Gastroesophageal sphincter (tissue), 4 donors: Measurements from ENCODE around the gene MXI1. TPM values are rescaled to one million over a fixed set of nuclear protein-coding genes. Genes with fewer than 3 reads are reported as not detected.

ENCODE experiments used
- ATAC-seq: fragments of 150-250 bp; one replicate; pipeline ENCODE4 v1.9.1; 2016; ENCODE audit warnings: mild to moderate bottlenecking, moderate library complexity
- H3K27ac ChIP-seq, 4 donors: fragments of 200-600 bp; sonication (generic) in 3 of 4; 1 replicate in 3 of 4; 2 replicates in 1 of 4; pipeline ENCODE4 v1.5.1; 2016 to 2019
- H3K27me3 ChIP-seq: fragments of 200-600 bp; sonication (generic); one replicate; pipeline ENCODE4 v1.5.1; 2019
- H3K36me3 ChIP-seq, 2 donors: fragments of 200-600 bp; sonication (generic); one replicate each; pipeline ENCODE4 v1.5.1; 2019; ENCODE audit warnings: control low read depth in 1 of 2
- H3K4me1 ChIP-seq, 3 donors: fragments of 200-600 bp; sonication (generic); 1 replicate in 2 of 3; 2 replicates in 1 of 3; pipeline ENCODE4 v1.5.1; 2016 to 2019; ENCODE audit warnings: control low read depth in 2 of 3
- H3K4me3 ChIP-seq, 2 donors: fragments of 200-600 bp; sonication (generic); one replicate each; pipeline ENCODE4 v1.5.1; 2019; ENCODE audit warnings: mild to moderate bottlenecking in 1 of 2, moderate library complexity in 1 of 2
- H3K9me3 ChIP-seq, 3 donors: fragments of 200-600 bp; sonication (generic); one replicate each; pipeline ENCODE4 v1.5.1; 2017 to 2019; ENCODE audit warnings: control low read depth in 2 of 3
- EP300 ChIP-seq: sonication (generic); formaldehyde crosslinking; IDR thresholded peaks from one replicate; pipeline ENCODE4 v1.6.1; 2017; ENCODE audit warnings: antibody characterized with exemption, mild to moderate bottlenecking
- POLR2A ChIP-seq, 2 donors: fragments of 450-650 bp; IDR thresholded peaks; one replicate each; pipeline ENCODE4 v1.6.1; 2017; ENCODE audit warnings: antibody characterized with exemption in 2 of 2, mild to moderate bottlenecking in 2 of 2, moderate library complexity in 1 of 2
- POLR2AphosphoS5 ChIP-seq: sonication (generic); formaldehyde crosslinking; IDR thresholded peaks from one replicate; pipeline ENCODE4 v1.6.1; 2017; ENCODE audit warnings: antibody characterized with exemption
- WGBS, 2 donors: methylation state at CpG; one replicate each; pipeline ENCODE4 v1.1.5; 2018; ENCODE audit warnings: low coverage in 1 of 2; 5-methylcytosine and 5-hydroxymethylcytosine counted together
- total RNA-seq, 4 donors: library from RNA; depleted of rRNA; stranded (reverse); fragments of >200 nt; gene quantifications; one replicate each; pipeline ENCODE4 v1.1.0, GENCODE V29; 2016
- TF ChIP-seq, protein P1 (sequence below), 4 experiments: fragments of 200-600 bp in 2 of 4; fragments of 450-650 bp in 2 of 4; sonication (generic) in 1 of 4; IDR thresholded peaks; one replicate each; pipeline ENCODE4 v1.5.1; 2017 to 2019; ENCODE audit warnings: antibody characterized with exemption in 4 of 4, mild to moderate bottlenecking in 2 of 4, moderate library complexity in 2 of 4

The MXI1 gene
- total RNA-seq, 4 donors from 2014 or later = 103 to 279 (median 218) TPM

DNA sequence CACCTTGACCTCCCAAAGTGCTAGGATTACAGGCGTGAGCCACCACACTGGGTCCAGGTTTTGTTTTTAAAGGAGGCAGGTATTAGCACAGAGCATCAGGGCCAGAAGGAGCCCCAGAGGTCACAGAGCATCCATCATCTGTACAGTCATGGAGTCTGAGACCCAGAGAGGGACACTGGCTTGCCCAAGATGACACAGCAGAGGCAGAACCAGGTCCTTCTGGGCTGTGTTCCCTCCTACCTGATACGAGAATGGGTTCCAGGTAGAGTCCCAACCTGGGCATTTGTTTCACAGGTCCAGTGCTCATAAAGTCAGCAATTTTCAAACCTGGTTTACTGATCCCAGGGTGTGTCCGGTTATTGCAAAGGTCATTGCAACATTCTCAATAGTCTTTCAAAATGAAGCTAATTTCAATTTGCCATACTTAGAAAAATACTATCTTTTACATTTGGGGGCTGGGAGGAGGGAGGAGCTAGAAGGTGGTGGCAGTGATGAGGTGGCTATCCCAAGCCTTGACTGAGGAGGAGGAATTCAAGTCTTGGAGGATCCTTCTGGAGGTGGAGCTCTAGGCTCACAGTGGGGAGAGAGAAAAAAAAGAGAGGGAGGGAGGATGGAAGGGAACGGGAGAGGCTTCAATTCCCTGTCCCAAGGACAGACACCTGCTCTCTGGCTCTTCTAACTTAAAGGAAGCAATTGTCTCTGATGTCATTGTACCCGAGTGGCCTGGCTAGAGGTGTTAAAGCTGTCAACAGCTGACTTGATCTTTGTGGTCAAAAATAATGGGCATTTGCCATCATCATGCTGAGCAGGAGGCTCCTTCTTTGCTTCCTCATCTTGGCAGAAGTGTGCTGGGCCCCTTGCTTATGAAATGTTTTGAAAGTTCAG lies 8.1 kb downstream of the MXI1 start:
- Histone ChIP-seq H3K4me1 (peaks cover 11 to 83% (median 43%) of the 10 kb centered on the region in 3 donors), H3K27ac (peak overlapping the region; percentile 0 to 99 (median 81)), H3K27me3 (no peaks in the 10 kb centered on the region), H3K9me3 (no peaks in the 10 kb centered on the region), H3K4me3 (no peak overlapping the region), H3K36me3 (no peaks in the 10 kb centered on the region)
- WGBS, 2 donors = 39 to 77% methylated on average over 2 to 3 of the region's 5 CpGs
- TF ChIP-seq POLR2AphosphoS5 (no peak), POLR2A (IDR thresholded peaks at IDR 0.05) (no peak), EP300 (no peak)
- TF ChIP-seq, protein P1, sequence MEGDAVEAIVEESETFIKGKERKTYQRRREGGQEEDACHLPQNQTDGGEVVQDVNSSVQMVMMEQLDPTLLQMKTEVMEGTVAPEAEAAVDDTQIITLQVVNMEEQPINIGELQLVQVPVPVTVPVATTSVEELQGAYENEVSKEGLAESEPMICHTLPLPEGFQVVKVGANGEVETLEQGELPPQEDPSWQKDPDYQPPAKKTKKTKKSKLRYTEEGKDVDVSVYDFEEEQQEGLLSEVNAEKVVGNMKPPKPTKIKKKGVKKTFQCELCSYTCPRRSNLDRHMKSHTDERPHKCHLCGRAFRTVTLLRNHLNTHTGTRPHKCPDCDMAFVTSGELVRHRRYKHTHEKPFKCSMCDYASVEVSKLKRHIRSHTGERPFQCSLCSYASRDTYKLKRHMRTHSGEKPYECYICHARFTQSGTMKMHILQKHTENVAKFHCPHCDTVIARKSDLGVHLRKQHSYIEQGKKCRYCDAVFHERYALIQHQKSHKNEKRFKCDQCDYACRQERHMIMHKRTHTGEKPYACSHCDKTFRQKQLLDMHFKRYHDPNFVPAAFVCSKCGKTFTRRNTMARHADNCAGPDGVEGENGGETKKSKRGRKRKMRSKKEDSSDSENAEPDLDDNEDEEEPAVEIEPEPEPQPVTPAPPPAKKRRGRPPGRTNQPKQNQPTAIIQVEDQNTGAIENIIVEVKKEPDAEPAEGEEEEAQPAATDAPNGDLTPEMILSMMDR (IDR thresholded peaks at IDR 0.05) = no peak
- no peak for ATAC-seq

DNA sequence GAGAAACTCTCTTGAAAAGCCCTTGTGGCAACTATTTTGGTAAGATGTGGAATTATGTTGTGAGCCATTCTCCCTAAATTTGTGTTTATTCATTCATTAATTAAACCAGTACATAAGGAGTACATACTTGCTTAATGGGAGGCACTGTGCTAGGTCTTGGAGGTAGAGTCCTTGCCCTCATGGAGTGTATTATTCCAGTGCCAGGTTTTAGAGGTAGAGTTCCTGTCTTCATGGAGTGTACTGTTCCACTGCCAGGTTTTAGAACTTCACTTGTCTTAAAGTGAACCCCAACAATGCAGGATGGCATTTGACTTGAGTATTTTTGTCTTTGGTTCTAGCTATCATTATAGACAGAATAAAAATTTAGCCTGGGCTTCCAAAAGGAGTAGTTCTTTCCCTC lies 8.8 kb downstream of the MXI1 start:
- H3K27me3 ChIP-seq = no peaks in the 10 kb centered on the region
- peak overlapping the region; percentile 0 to 99 (median 81) for H3K27ac ChIP-seq

DNA sequence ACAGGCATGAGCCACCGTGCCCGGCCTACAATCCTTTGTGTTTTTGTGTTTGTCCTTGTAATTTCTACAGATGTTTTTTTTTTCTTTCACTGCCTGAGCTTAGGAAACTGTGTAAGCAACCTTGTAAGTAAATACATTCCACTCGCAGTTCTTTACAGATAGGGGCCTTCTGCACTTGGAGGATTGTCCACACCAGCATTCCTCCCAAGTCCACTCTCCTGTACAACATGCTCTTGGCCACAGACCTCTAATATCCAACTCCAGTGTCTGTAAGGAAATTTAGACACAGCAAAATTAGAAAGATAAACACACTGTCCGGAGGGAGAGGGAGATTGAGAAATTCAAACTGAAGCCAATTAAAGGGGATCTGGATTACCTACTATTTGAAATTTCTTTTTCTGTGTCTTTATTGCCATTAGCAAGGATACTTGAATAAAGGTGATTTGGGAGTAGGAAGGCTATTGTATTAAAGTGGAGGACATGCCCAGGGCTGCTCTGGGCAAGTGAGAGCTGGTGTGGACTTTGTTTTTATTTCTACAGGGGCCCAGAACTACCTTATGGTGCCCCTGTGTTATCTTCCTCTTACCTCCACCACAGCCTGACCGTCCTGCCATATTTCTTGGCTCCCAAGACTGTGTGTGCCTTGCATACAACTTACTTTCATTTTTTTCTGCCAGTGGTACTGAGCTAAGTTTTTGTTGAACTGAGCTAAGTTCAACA lies 9.7 kb downstream of the MXI1 start:
- Histone ChIP-seq H3K27ac (peak overlapping the region; percentile 40 to 99 (median 86)), H3K9me3 (no peaks in the 10 kb centered on the region), H3K36me3 (no peaks in the 10 kb centered on the region), H3K4me1 (peaks cover 13 to 92% (median 49%) of the 10 kb centered on the region in 3 donors), H3K4me3 (no peak overlapping the region), H3K27me3 (no peaks in the 10 kb centered on the region)
- ATAC-seq = peak; percentile 27
- TF ChIP-seq, protein P1 (IDR thresholded peaks at IDR 0.05) = no peak
- TF ChIP-seq POLR2AphosphoS5 = peak; percentile 11
- WGBS, 2 donors = 34 to 41% methylated on average over 5 of the region's 5 CpGs

More for the DNA sequence above, 8.8 kb downstream of the MXI1 start:
- H3K36me3 ChIP-seq = no peaks in the 10 kb centered on the region
- no peak for ATAC-seq
- peaks cover 11 to 91% (median 47%) of the 10 kb centered on the region in 3 donors for H3K4me1 ChIP-seq
- H3K9me3 ChIP-seq = no peaks in the 10 kb centered on the region
- no peak overlapping the region for H3K4me3 ChIP-seq
- no peak for TF ChIP-seq POLR2A (IDR thresholded peaks at IDR 0.05)
- TF ChIP-seq, protein P1 (IDR thresholded peaks at IDR 0.05) = no peak
- no peak for TF ChIP-seq EP300
- TF ChIP-seq POLR2AphosphoS5 = no peak

DNA sequence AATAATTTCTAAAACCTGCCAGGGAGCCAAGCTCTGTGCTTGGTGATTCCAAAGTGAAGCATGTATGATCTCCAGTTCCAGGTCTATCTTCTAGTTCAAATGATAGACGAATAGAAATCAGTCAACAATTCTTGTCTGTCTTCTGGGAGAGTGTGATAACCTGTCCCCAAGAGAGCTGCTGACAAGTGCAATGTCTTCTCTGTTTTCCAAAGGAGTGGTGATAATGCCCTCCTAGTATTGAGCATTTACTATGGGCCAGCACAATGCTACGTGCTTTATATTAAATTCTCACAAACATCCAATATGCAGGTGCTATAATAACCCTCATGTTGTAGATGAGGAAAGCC lies 10.2 kb downstream of the MXI1 start:
- H3K27me3 ChIP-seq = no peaks in the 10 kb centered on the region
- peak overlapping the region; percentile 40 to 99 (median 86) for H3K27ac ChIP-seq
- no peak for ATAC-seq
- 80 to 83% methylated on average over 1 to 2 of the region's 2 CpGs for WGBS, 2 donors
- TF ChIP-seq EP300 (no peak), POLR2A (IDR thresholded peaks at IDR 0.05) (no peak), POLR2AphosphoS5 (no peak)
- TF ChIP-seq, protein P1 (IDR thresholded peaks at IDR 0.05) = no peak
- H3K36me3 ChIP-seq = no peaks in the 10 kb centered on the region
- peaks cover 17 to 92% (median 49%) of the 10 kb centered on the region in 3 donors for H3K4me1 ChIP-seq
- no peaks in the 10 kb centered on the region for H3K9me3 ChIP-seq
- no peak overlapping the region for H3K4me3 ChIP-seq
